Measurements from ENCODE around the gene PPP1R13L.

PPP1R13L gene

GRCh38 chr19:45370410-45371204, 34.3 kb downstream of the PPP1R13L start, which contains the start of gene ERCC2:
ERCC2 (minus strand) TSS chr19:45370573; CDS start chr19:45370540, 33 bp downstream.
- peaks cover 6% of the 10 kb centered on the region for H3K36me3 ChIP-seq (replicated peaks)
- TF ChIP-seq CTCF (IDR thresholded peaks at IDR 0.05; ENCODE audit: low read depth, low read length, missing control alignments), result no peak
- peak within 1 kb of the TSS; percentile 75 for H3K27ac ChIP-seq
- H3K27me3 ChIP-seq (replicated peaks), result no peaks in the 10 kb centered on the region
- peak; percentile 100 for DNase-seq
- H3K4me3 ChIP-seq (ENCODE audit: low read depth, low read length), result peak within 1 kb of the TSS; percentile 75
- in situ Hi-C loops (cut with HindIII; ENCODE audit: low pct_ligation_motif_present, low sequenced_read_pairs), result no loop called here

GRCh38 chr19:45368737-45369340, 36.0 kb downstream of the PPP1R13L start:
- in situ Hi-C loops (cut with HindIII; ENCODE audit: low pct_ligation_motif_present, low sequenced_read_pairs), result no loop called here
- H3K4me3 ChIP-seq (ENCODE audit: low read depth, low read length), result no peak overlapping the region

GRCh38 chr19:45368127-45368526, 36.7 kb downstream of the PPP1R13L start:
- in situ Hi-C loops (cut with HindIII; ENCODE audit: low pct_ligation_motif_present, low sequenced_read_pairs), result no loop called here
- no peaks in the 10 kb centered on the region for H3K27me3 ChIP-seq (replicated peaks)
- no peak overlapping the region for H3K4me3 ChIP-seq (ENCODE audit: low read depth, low read length)
- no peak for DNase-seq
- H3K36me3 ChIP-seq (replicated peaks), result peaks cover 22% of the 10 kb centered on the region
- TF ChIP-seq CTCF (IDR thresholded peaks at IDR 0.05; ENCODE audit: low read depth, low read length, missing control alignments), result no peak
- H3K27ac ChIP-seq, result no peak overlapping the region

More at GRCh38 chr19:45368737-45369340, 36.0 kb downstream of the PPP1R13L start:
- no peak for TF ChIP-seq CTCF (IDR thresholded peaks at IDR 0.05; ENCODE audit: low read depth, low read length, missing control alignments)
- H3K27me3 ChIP-seq (replicated peaks), result no peaks in the 10 kb centered on the region
- peaks cover 15% of the 10 kb centered on the region for H3K36me3 ChIP-seq (replicated peaks)
- no peak for DNase-seq
- H3K27ac ChIP-seq, result no peak overlapping the region

DNA sequence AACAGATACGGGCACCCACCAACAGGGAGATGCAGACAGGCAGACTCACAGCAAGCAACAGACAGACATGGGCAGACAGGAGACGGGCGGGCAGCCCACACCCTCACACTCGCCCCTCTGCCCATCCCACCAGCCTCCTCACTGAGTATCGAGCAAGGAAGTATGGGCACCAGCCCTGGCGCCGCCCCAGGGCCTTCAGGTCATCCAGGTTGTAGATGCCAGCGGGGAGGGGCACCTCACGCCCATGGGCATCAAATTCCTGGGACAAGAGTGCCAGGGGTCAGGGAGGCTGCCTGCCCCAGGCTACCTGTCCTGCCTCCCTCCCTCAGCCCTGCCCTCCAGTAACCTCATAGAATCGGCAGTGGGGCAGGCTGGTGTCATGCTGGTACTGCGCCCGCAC, 40.2 kb downstream of the PPP1R13L start:
- in situ Hi-C loops (cut with HindIII; ENCODE audit: low pct_ligation_motif_present, low sequenced_read_pairs), result no loop called here
- no peak overlapping the region for H3K27ac ChIP-seq
- no peaks in the 10 kb centered on the region for H3K27me3 ChIP-seq (replicated peaks)
- TF ChIP-seq CTCF (IDR thresholded peaks at IDR 0.05; ENCODE audit: low read depth, low read length, missing control alignments), result no peak
- DNase-seq, result no peak
- no peak overlapping the region for H3K4me3 ChIP-seq (ENCODE audit: low read depth, low read length)
- peaks cover 50% of the 10 kb centered on the region for H3K36me3 ChIP-seq (replicated peaks)

DNA sequence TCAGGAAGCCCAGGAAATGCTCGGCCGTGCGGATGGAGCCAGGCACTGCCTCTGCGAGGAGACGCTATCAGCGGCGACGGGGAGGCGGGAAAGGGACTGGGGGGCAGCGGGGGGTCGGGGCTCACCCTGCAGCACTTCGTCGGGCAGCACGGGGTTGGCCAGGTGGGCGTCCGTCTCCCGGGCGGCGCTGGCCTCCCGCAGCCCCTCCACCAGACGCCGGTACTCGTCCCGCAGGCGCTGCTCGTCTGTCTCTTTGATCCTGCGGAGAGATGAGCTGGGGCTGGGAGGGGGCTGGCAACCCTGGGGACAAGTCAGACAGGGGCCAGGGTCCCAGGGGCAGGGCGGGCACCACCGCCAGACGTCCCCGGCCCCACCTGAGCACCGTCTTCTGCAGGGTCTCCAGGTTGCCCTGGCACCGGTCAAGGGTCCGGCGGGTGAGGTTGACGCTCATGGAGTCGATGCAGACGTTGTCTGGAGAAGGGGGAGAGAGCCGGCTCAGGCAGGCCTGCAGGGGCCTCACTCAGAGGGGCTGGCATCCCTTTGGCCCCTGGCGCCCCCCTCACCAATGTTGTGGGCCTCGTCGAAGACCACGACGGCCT, 40.9 kb downstream of the PPP1R13L start:
- in situ Hi-C loops (cut with HindIII; ENCODE audit: low pct_ligation_motif_present, low sequenced_read_pairs), result no loop called here
- no peak overlapping the region for H3K4me3 ChIP-seq (ENCODE audit: low read depth, low read length)
- peaks cover 57% of the 10 kb centered on the region for H3K36me3 ChIP-seq (replicated peaks)
- H3K27me3 ChIP-seq (replicated peaks), result no peaks in the 10 kb centered on the region
- no peak overlapping the region for H3K27ac ChIP-seq
- TF ChIP-seq CTCF (IDR thresholded peaks at IDR 0.05; ENCODE audit: low read depth, low read length, missing control alignments), result no peak
- DNase-seq, result no peak
